GM23338 (cell line): ENCODE results near the gene GGT6.

Experiments
- ETS1 ChIP-seq: IDR thresholded peaks from 2 replicates; pipeline ENCODE4 v1.6.1; 2016; ENCODE audit warnings: antibody characterized with exemption
- POLR2AphosphoS5 ChIP-seq: IDR thresholded peaks from 2 replicates; pipeline ENCODE4 v1.6.1; 2016; ENCODE audit warnings: antibody characterized with exemption, low read depth

GRCh38 chr17:4576161-4576558 lies 15.8 kb upstream of the GGT6 start:
- no peak for TF ChIP-seq ETS1
- no peak for TF ChIP-seq POLR2AphosphoS5
